Stimulated activated CD8-positive, alpha-beta memory T cell treated with anti-CD3 and anti-CD28 coated beads, Interleukin-4, amount 100 ng/mL, for 48 hours (primary cell): ENCODE measurements around the gene NBEA.

ENCODE experiments used
- DNase-seq: peaks from one replicate; pipeline ENCODE4 v3.0.0-alpha.2; 2020

Gene NBEA

GRCh38 chr13:35477386-35477946, 535.4 kb downstream of the NBEA start:
- no peak for DNase-seq

- no peak for DNase-seq
Measured at GRCh38 chr13:35478271-35479037, 536.4 kb downstream of the NBEA start.

GRCh38 chr13:35479038-35479492, 537.0 kb downstream of the NBEA start:
- no peak for DNase-seq

GRCh38 chr13:35479706-35480105, 537.6 kb downstream of the NBEA start:
- no peak for DNase-seq

GRCh38 chr13:35480346-35480745, 538.3 kb downstream of the NBEA start:
- no peak for DNase-seq

GRCh38 chr13:35481777-35482176, 539.7 kb downstream of the NBEA start:
- no peak for DNase-seq

GRCh38 chr13:35482527-35482926, 540.5 kb downstream of the NBEA start:
- no peak for DNase-seq

GRCh38 chr13:35483761-35484160, 541.7 kb downstream of the NBEA start:
- no peak for DNase-seq

- DNase-seq = no peak
Measured at GRCh38 chr13:35484384-35484783, 542.3 kb downstream of the NBEA start.

GRCh38 chr13:35485424-35485823, 543.4 kb downstream of the NBEA start:
- no peak for DNase-seq

GRCh38 chr13:35489050-35489449, 547.0 kb downstream of the NBEA start:
- no peak for DNase-seq

- no peak for DNase-seq
Measured at GRCh38 chr13:35496006-35496405, 553.9 kb downstream of the NBEA start.

GRCh38 chr13:35496761-35497386, 554.8 kb downstream of the NBEA start:
- no peak for DNase-seq

- no peak for DNase-seq
Measured at GRCh38 chr13:35498231-35498630, 556.2 kb downstream of the NBEA start.

- no peak for DNase-seq
Measured at GRCh38 chr13:35499196-35499662, 557.2 kb downstream of the NBEA start.

GRCh38 chr13:35499676-35500075, 557.6 kb downstream of the NBEA start:
- no peak for DNase-seq

- DNase-seq = no peak
Measured at GRCh38 chr13:35500144-35500543, 558.1 kb downstream of the NBEA start.

- no peak for DNase-seq
Measured at GRCh38 chr13:35501661-35502235, 559.7 kb downstream of the NBEA start.

- no peak for DNase-seq
Measured at GRCh38 chr13:35502456-35502855, 560.4 kb downstream of the NBEA start.

- DNase-seq = no peak
Measured at GRCh38 chr13:35512271-35512920, 570.3 kb downstream of the NBEA start.

GRCh38 chr13:35514061-35514477, 572.0 kb downstream of the NBEA start:
- no peak for DNase-seq

- no peak for DNase-seq
Measured at GRCh38 chr13:35514801-35515502, 572.9 kb downstream of the NBEA start.
